Activated T-helper 1 cell treated with anti-CD3 and anti-CD28 coated beads, Interleukin-2, amount 50 U/mL, for 16 hours (primary cell): ENCODE data around the gene DDX4.
"Not testable (repeated sequence)": the region's sequence is repeated elsewhere in the genome, so short reads cannot be mapped to it uniquely, and the experiment has no call there.

Source experiments
- DNase-seq, 2 donors: peaks; one replicate each; pipeline ENCODE4 v3.0.0-alpha.2; 2020; ENCODE audit warnings: low read depth in 1 of 2, low spot score in 1 of 2

DDX4 gene

DNA sequence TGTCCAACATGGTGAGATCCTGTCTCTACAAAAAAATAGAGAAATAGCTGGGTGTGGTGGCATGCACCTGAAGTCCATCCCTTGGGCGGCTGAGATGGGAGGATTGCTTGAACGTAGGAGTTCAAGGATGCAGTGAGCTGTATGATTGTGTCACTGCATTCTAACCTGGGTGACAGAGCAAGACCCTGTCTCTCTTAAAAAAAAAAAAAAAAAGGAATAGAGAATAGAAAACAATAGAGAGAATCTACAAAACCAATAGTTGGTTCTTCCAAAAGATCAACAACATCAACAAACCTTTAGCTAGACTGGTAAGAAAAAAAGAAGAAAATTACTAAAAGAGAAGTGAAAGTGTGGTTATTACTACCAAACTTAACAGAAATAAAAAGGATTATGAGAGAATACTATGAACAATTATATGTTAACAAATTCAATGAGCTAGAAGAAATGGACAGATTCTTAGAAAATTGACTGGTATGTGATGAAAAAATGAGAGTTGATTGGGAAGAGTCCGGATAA is 17.6 kb upstream of the DDX4 start:
- DNase-seq: no peak

DNA sequence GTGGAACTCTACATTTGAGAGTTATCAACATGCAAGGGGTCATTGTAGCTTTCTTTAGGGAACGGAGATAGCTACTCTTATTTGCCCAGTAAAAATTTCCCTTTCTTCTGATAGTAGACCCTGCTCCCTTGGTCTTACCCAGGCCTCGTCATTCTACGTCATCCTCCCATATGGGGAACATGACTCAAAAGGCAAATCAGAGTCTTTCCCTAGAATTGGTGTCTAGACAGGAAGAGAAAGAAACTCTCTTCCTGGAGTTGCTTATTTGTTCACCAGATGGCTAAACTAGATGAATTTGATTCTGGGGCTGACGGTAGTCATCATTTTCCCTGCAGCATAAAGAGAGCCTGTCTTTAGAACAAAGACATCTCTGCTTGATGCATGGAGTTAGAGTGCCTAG is 13.6 kb upstream of the DDX4 start:
- DNase-seq: no peak

DNA sequence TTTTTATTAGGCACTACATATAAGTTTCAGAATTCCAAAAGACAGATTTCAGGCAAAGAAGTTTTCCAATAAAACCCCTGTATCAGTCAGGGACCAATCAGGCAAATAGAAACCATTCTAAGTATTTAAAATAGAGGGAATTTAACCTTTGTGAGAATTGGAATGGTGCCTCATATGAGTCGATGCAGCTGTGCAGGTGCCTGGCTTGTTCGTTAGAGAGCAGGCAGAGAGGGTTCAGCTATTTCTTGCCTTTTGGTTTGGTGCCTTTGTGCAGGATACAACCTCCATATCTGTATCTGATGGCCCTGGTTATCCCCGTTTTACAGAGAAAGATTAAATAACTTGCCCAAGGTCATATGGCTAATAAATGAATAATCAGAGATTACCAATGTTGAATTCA is 6.0 kb upstream of the DDX4 start:
- DNase-seq: no peak

DNA sequence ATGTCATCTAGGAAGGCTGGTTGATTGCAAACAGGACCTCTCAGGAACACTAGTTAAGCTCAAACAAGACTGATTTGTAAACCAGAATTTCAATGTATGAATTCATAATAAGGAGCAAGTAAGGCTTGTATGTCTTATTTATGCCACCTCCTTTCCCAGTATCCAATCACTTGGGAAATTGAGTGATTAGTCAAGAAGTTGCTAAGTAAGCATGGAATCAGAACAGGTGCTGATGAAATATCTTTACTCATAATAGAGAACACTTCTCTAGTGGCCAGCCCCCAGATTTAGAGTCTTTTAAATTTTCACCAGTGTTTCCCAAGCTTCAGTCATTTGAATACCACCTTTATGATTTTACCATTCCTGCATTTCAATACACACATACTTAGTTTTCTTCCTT is 5.3 kb upstream of the DDX4 start:
- no peak for DNase-seq

DNA sequence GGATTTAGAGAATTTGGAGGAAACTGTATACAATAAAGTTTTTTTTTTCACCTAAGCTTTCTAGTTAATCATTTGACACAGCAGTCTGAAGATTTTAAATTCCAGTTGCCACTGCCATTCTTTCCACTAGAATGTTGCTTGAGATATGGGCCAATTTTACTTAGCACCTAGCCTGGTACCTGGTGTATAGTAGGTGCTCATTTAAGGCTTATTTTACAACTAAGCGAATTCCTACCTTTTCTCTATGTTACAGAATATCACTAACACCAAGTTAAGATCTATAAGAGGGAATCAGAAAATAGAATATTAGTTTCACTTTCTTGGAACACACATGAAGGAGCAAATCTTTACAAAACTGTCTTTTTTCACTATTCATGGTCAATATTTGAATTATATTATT is 3.2 kb upstream of the DDX4 start:
- no peak for DNase-seq

DNA sequence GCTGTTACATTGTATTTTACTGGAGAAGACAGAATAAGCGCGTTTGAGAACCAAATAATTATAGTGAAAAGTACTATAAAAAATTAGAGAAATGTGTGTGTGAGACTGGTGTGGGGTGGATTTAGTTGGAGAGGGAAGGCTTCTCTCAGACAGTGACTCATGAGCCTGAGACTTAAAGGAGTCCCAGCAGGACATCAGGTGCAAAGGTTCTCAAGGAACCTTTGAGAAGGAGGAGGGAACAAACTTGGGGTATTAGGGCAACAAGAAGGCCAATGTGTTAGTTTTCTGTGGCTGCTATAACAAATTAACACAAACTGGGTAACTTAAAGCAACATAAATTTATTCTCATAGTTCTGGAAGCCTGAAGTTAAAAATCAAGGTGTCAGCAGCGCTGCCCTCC is 4.9 kb downstream of the DDX4 start:
- DNase-seq: no peak

DNA sequence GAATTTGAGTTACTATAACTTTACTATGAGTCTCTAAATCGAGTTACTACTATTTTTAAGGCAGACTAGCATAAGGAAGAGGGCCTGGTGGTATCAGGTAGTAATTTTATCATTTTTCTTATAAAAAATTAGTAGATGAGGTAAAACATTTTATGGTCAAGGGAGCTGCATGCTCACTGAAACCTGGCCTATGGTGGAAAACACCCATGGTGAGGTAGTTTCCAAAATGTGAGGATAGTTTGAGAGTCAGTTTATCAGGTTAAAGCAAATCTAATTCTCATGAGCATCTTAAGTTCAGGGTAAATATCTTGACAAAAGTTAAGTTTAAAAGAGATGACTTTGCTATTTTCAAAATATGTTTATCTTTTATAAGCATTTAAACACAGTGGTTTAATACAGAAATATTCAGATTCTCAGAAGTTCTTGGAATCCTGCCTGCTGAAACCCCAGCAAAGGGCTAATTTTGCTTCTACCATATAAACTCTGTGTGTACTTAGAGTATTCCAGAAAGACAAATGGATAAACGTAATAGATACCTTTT is 10.0 kb downstream of the DDX4 start:
- DNase-seq: no peak

DNA sequence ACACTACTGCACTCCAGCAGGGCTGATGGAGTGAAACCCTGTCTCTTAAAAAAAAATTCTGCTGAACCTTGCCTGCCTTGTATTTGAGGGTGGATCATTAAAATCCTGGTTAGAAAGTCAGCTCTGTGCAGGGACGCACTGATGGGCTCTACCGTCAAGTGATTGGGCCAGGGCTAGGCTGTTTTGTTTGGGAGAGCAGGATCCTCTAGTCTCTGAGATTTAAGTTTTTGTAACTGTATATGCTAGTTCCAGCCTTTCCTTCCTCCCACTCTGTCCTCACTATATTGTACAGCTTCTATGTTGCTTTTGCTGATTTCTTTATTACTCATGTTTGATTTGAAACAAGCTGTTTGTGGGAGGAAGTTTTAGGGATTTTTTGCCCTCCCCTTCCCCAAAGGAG is 11.5 kb downstream of the DDX4 start:
- no peak for DNase-seq

DNA sequence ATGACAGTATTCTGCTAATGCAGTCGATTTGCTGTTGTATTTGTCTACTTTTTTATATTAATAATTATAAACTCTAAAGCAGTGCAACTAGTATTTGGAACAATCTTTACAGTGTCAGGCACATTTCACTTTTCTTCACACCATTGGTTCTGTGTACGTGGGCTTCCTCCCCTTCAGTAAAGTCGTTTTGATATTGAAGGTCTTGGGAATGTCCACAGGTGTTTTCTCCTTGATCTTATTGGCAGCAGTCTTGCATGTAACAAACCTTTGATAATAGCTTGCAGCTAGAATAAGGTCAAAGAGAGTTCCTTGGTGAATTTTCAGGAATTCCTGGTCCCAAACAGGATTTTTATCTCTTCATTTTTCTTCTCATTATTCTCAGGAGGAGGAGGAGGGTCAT is 12.2 kb downstream of the DDX4 start:
- no peak for DNase-seq

DNA sequence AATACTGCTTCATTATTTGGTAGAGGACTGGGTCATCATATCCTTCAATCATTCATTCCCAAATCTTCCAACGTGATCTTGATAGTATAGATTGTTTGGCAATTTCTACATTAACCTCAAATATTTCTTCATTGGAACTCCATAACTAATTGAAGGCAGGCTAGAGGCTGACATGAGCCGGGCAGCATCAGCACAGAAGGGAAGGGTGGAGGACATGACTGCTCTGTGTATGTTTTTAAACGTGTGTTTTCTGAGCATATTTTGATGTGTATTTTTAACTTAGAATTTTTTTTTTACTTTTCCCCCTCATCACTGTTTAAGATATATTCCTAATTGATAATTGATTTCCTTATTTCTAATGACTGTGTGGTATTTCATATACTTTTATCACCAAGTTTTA is 12.6 kb downstream of the DDX4 start:
- no peak for DNase-seq

DNA sequence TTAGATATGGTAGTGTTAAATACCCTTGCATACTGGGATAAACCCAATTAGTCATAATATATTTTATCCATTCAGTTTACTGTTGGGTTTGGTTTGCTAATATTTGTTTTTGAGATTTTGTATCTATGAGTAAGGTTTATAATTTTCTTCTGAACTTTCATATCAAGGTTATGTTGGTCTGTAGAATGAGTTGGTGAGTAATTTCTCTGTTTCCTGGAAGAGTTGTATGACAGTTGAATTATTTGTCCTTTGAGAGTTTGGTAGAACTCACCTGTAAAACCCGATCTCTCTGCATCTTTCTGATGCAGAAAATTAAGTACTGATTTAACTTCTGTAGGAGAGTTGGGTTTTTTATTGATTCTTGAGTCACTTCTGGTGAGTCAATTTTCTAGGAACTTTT is 20.4 kb downstream of the DDX4 start:
- DNase-seq: no peak

DNA sequence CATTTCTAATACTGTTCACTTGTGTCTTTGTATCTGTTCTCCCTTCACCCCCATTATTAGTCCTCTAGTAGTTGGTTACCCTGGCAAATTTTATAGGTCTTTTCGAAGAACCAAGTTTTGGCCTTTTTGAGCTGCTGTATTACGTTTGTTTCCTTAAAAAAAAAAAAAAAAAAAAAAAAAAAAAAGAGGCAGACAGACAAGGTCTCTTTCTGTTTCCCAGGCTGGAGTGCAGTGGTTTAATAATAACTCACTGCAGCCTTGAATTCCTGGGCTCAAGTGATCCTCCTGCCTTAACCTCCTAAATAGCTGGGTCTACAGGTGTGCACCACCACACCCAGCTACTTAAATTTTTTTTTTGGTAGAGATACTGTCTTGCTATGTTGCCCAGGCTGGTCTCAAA is 20.9 kb downstream of the DDX4 start:
- DNase-seq: no peak

DNA sequence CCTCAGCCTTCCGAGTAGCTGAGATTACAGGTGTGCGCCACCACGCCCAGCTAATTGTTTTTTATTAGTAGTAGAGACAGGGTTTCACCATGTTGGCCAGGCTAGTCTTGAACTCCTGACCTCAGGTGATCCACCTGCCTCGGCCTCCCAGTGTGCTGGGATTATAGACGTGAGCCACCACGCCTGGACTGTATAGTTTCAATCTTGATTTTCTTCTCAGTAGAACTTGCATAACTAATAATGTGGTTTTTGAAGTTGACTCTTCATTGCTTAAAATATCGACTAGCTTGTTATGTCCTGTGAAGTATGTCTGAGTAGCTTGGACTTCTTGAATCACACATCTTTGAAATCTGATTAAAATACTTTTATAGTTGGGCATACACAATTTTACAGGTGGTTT is 23.9 kb downstream of the DDX4 start:
- not testable (repeated sequence) for DNase-seq

DNA sequence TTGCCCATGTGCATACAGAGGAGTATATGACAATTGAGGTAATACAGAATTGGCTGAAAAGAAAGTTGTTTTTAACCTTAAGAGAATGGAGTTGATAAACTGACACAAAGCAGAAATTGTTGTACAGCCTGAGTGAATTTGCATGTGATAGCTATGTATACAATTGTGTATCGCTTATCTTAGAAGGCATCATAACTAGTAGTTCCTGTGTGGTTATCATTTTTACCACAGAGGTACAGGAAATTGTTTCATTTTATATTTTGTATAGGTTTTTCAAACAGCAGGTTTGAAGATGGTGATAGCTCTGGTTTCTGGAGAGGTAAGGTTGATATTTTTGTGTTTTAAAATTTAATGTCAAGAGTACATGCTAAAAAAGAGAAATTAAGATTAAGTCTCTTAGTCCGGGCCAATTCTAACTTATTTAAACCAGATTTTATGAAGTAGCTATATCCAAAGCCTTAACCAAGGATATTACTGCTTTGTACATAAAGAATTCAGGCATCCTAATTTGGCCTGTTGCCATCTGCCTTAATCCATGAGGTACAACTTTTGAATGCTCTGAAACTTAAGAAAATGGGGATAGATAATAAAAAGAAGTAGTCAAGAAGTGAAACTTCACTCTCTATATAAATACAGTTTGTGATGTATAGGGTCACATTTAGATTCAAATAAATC is 26.0 kb downstream of the DDX4 start:
- DNase-seq: no peak

DNA sequence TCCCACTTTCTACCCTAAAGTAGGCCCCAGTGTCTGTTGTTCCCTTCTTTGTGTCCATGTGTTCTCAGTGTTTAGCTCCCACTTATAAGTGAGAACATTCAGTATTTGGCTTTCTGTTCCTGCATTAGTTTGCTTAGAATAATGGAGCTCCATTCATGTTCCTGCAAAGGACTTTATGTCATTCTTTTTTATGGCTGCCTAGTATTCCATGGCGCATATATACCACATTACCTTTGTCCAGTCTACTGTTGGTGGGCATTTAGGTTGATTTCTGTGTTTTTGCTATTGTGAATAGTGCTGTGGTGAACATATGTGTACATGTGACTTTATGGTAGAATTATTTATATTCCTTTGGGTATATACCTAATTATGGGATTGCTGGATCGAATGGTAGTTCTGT is 30.4 kb downstream of the DDX4 start:
- DNase-seq: no peak

DNA sequence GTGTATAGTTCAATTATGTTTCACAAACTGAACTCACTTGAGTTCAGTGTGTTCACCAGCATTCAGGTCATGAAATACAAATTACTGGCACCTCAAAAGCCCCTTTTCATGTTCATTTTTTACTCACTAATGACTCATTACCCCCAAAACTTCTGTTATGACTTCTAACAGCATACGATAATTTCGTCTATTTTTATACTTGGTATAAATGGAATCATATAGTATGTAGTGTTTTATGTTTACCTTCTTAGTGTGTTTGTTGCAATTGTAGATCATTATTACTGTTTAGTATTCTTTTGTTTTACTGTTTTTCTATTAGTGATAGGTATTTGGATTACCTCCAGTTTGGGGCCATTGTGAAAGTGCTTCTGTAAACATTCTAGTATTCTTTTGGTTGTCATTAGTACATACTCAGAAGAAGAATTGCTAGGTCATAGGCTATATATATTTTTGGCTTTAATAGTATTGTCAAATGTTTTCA is 33.4 kb downstream of the DDX4 start:
- DNase-seq: no peak

DNA sequence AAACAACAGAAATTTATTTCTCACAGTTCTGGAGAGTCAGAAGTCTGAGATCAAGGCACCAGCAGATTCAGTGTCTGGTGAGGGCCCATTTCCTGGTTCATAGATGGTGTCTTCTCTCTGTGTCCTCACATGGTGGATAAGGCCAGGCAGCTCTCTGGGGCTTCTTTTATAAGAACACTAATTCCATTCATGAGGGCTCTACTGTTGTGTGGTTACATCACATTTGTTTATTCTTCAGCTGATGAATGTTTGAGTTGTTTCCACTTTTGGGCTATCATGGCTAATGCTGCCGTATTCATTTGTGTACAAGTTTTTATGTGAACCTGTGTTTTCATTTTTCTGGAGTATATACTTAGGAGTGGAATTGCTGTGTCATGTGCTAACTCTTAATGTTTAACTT is 35.2 kb downstream of the DDX4 start:
- DNase-seq: no peak

DNA sequence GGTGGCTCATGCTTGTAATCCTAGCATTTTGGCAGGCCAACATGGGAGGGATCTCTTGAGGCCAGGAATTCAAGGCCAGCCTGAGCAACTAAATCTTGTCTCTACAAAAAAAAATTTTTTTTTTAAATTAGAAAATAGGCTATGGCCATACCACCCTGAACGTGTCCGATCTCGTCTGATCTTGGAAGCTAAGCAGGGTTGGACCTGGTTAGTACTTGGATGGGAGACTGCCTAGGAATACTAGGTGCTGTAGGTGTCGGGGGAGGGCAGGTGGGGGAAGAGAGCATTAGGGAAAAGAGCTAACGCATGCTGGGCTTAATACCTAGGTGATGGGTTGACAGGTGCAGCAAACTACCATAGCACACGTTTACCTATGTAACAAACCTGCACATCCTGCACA is 39.5 kb downstream of the DDX4 start:
- DNase-seq: no peak

DNA sequence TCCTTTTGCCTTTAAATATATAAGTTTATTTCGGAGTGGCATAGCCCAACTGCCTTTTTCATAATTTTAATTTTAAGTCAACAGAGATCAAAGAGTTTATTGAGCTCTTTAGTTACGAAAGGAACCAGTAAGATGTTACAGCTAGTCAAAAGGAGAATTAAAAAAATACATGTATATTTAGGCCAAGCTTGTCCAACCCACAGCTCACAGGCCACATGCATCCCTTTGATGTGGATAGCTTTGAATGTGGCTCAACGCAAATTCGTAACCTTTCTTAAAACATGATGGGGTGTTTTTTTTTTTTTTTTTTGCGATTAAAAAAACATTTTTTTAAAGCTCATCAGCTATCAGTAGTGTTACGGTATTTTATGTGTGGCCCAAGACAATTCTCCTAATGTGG is 63.1 kb downstream of the DDX4 start:
- DNase-seq: no peak

DNA sequence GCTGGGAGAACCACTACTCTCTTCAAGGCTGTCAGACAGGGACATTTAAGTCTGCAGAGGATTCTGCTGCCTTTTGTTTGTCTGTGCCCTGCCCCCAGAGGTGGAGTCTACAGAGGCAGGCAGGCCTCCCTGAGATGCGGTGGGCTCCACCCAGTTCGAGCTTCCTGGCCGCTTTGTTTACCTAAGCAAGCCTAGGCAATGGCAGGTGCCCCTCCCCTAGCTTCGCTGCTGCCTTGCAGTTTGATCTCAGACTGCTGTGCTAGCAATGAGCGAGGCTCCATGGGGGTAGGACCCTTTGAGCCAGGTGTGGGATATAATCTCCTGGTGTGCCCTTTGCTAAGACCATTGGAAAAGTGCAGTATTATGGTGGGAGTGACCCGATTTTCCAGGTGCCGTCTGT is 71.0 kb downstream of the DDX4 start:
- not testable (repeated sequence) for DNase-seq

DNA sequence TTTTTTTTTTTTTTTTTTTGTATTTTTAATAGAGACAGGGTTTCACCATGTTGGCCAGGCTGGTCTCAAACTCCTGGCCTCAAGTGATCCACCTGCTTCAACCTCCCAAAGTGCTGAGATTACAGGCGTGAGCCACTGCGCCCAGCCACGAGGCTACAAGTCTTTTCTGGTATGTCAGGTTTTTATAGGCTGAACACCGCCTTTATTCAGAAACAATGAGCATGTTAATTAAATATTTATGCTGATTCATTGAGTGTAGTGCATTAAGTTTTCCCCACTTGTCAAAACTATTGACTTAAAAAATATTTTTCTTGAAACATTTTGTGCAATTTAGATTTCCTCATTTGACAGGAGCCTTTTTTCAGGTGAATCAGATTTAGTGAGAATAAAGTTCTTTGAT is 78.1 kb downstream of the DDX4 start:
- DNase-seq: not testable (repeated sequence)

DNA sequence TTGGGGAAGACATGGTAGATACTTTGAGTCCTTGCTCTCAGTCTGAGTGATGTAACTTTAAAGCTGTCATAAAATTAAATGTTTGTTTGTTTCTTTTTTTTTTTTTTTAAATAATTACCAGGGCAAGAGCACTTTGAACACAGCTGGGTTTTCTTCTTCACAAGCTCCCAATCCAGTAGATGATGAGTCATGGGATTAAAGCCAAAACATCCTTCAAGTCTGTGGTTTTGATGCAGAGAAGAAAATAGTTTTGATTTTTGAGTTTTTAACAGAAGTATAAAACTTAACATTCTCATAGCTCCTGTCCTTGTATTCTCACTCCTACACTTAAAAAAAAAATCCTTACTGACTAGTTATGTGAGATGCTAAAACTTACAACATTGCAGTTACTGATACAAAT is 78.5 kb downstream of the DDX4 start:
- DNase-seq: no peak

DNA sequence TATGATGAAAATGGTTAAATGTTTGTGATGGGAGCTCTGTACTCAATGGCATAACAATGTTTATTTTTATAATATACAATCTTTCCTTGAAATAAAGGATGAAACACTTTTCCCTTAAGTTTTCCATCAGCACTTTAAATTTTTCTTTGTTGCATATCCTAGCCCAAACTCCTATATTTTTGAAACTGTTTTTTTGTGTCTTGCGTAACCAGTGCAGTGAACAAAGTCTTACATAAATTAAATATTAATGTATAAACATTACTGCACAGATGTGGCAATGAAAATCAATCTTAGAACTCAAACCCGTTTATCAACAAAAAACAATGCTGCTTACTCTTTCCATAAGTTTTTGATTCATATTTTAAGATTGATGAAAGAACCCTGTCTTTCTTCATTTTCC is 79.2 kb downstream of the DDX4 start:
- no peak for DNase-seq
